ENCODE data around the gene EGFR.

The EGFR gene

DNA sequence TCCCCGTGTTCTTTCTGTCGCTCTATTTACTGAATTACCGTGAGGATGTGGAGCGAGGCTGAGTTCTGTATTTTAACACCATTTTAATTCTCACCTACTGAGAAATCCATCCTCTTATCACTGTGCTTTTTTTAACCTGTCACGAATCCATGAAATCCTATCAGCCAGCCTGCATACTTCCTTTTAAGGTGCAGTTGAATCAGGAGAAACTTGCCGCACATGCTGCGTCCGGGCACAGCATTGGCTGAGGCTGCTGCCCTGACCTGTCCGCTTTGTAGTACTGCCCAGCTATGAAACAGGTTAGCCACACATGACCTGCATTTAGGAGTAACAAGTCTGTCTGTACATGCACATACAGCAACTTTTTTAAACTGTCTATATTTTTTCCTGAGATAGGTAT is 82.5 kb downstream of the EGFR start:
- Histone ChIP-seq H2AFZ (ENCODE audit: low read depth, low read length) (no peak overlapping the region), H3K27me3 (ENCODE audit: insufficient read depth, low read length) (no peaks in the 10 kb centered on the region), H3K9me3 (ENCODE audit: low read length) (no peaks in the 10 kb centered on the region), H3K4me3 (ENCODE audit: low read length) (no peak overlapping the region), H3K4me1 (ENCODE audit: insufficient read depth, low read length) (peaks cover 6% of the 10 kb centered on the region), H3K36me3 (ENCODE audit: insufficient read depth, low read length) (no peaks in the 10 kb centered on the region)

DNA sequence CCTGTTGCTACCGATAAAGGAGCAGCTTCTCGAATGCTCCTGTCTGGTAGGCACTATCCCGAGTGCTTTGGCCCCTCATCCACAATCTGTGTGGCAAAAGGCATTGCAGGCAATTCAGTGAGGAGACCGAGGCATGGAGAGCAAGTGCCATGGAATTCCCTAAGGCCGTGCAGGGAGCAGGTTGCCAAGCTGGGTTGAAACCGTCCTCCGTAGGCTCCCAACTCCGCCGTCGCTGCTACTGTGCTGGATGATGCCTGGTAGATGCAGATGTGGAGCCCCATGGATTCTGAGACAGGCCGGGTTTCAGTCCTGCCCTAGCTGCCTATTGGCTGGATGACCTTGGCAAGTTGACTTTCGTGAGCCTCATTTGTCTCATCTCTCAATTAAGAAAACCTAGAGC is 85.3 kb downstream of the EGFR start:
- Histone ChIP-seq H3K36me3 (ENCODE audit: insufficient read depth, low read length) (no peaks in the 10 kb centered on the region), H3K4me3 (ENCODE audit: low read length) (no peak overlapping the region), H3K4me1 (ENCODE audit: insufficient read depth, low read length) (peaks cover 20% of the 10 kb centered on the region), H2AFZ (ENCODE audit: low read depth, low read length) (no peak overlapping the region), H3K9me3 (ENCODE audit: low read length) (no peaks in the 10 kb centered on the region), H3K27me3 (ENCODE audit: insufficient read depth, low read length) (no peaks in the 10 kb centered on the region)

DNA sequence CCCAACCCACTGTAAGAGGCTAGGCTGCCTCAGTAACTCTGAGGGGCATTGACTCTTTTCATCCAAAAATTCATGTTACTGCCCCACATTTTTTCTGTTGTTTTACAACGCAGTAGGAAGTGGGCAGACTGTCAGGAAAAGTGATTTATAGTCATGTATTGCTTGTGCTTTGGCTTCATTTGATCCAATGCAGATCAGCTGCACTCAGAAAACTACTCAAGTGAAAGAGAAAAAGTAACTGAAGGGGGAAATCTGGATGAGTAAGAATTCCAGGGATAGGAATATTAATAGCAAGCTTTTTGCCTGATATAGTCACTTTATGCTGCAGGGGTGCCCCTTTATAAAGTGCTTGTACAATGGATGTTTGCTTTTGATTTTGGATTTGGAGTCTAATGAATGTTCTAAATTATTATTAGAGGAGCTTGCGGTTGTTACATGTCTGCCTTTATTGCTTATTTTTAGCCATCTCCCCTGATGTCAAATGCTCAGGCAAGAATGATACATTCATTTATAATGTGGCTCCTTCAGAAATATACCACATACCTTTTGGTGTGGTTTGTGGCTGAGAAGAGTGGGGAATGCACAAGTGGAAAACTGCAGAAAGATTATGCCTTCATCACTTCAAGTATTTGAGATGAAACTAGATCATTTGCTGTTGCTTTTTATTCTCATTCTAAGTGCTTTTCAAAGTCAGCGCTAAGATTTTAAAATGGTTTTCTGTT is 86.1 kb downstream of the EGFR start:
- Histone ChIP-seq H3K27me3 (ENCODE audit: insufficient read depth, low read length) (no peaks in the 10 kb centered on the region), H2AFZ (ENCODE audit: low read depth, low read length) (no peak overlapping the region), H3K4me1 (ENCODE audit: insufficient read depth, low read length) (peaks cover 21% of the 10 kb centered on the region), H3K36me3 (ENCODE audit: insufficient read depth, low read length) (no peaks in the 10 kb centered on the region), H3K9me3 (ENCODE audit: low read length) (no peaks in the 10 kb centered on the region), H3K4me3 (ENCODE audit: low read length) (no peak overlapping the region)

DNA sequence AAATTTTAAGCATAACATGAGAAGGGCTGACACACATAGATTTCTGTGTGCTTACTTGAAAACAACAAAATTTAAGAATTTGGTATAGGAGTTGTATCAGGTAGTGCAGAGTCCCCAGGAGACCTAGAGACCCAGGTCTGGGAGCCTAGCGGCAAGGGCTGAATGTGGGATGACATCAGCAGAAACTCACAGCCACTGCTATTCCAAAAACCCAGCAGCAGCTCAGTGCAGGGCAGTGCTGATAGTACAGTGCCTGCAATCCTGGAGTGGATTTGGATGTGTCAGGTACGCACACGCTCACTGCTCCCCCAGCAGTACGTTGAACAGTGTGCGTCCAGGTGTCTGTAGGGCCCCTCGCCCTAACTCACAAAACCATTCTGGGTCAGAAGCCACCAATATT is 87.1 kb downstream of the EGFR start:
- Histone ChIP-seq H3K4me3 (ENCODE audit: low read length) (no peak overlapping the region), H3K4me1 (ENCODE audit: insufficient read depth, low read length) (peaks cover 31% of the 10 kb centered on the region)

DNA sequence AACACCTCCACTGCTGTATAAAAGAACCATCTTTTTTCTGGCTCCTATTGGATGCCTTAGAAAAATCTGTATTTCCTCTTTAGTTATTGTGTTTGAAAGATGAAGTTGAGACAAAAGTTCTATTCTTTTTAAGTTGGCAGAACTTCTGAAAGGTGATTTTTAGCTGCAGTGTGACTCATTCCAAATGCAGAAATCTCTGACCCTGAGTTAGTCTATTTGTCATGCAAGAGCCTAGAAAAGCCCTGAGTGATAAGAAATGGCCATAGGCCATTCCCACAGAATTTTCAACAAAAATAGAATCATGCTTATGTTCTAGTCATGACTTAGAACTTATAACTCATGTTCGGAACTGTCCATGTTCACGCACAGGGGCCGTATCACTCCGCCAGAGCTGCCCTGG is 89.1 kb downstream of the EGFR start:
- no peaks in the 10 kb centered on the region for H3K36me3 ChIP-seq (ENCODE audit: insufficient read depth, low read length)

More for the DNA sequence above, 87.1 kb downstream of the EGFR start:
- Histone ChIP-seq H3K9me3 (ENCODE audit: low read length) (no peaks in the 10 kb centered on the region), H2AFZ (ENCODE audit: low read depth, low read length) (no peak overlapping the region), H3K27me3 (ENCODE audit: insufficient read depth, low read length) (no peaks in the 10 kb centered on the region), H3K36me3 (ENCODE audit: insufficient read depth, low read length) (no peaks in the 10 kb centered on the region)

DNA sequence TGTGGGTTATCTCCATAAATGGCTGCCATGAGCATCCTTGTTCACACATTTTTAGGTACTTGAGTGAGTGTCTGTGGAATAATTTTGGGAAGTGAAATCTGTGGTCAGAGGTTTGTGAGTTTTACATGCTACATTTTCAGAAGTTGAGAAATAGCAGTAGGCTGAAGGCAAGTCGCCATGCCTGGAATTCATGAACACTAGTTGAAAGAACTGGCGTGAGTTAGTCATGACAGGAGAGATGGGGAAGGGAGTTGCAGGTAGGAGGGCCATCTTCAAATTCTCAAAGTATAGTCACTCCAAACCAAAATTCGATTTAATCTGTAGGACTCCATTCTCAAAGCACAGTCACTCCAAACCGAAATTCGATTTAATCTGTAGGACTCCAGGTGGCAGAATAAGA is 89.6 kb downstream of the EGFR start:
- Histone ChIP-seq H2AFZ (ENCODE audit: low read depth, low read length) (no peak overlapping the region), H3K9me3 (ENCODE audit: low read length) (no peaks in the 10 kb centered on the region), H3K27me3 (ENCODE audit: insufficient read depth, low read length) (no peaks in the 10 kb centered on the region), H3K4me3 (ENCODE audit: low read length) (no peak overlapping the region), H3K36me3 (ENCODE audit: insufficient read depth, low read length) (no peaks in the 10 kb centered on the region), H3K4me1 (ENCODE audit: insufficient read depth, low read length) (peaks cover 33% of the 10 kb centered on the region)

More for the DNA sequence above, 89.1 kb downstream of the EGFR start:
- H3K4me1 ChIP-seq (ENCODE audit: insufficient read depth, low read length) = peaks cover 33% of the 10 kb centered on the region
- H3K27me3 ChIP-seq (ENCODE audit: insufficient read depth, low read length) = no peaks in the 10 kb centered on the region
- H3K9me3 ChIP-seq (ENCODE audit: low read length) = no peaks in the 10 kb centered on the region
- no peak overlapping the region for H2AFZ ChIP-seq (ENCODE audit: low read depth, low read length)
- H3K4me3 ChIP-seq (ENCODE audit: low read length) = no peak overlapping the region

DNA sequence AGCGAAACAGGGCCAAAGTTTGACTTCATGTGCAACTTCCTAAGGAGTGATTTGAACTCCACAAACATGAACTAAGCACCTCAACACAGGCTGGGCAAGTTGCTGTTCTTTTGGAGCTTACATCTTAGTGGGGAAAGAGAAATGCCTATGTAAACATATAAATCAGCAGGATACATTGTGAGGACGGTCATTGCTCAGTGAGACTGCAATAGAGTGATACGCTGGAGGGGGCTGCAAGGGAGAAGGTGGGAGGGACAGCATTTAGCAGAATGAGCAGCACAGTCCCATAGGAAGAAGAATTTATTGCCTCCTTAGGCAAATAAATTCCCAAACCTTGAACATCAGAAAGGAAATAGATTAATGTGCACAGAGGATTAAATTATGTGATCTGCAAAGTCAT is 90.0 kb downstream of the EGFR start:
- Histone ChIP-seq H3K27me3 (ENCODE audit: insufficient read depth, low read length) (no peaks in the 10 kb centered on the region), H3K4me3 (ENCODE audit: low read length) (no peak overlapping the region), H3K36me3 (ENCODE audit: insufficient read depth, low read length) (no peaks in the 10 kb centered on the region), H3K9me3 (ENCODE audit: low read length) (no peaks in the 10 kb centered on the region), H2AFZ (ENCODE audit: low read depth, low read length) (no peak overlapping the region), H3K4me1 (ENCODE audit: insufficient read depth, low read length) (peaks cover 33% of the 10 kb centered on the region)

DNA sequence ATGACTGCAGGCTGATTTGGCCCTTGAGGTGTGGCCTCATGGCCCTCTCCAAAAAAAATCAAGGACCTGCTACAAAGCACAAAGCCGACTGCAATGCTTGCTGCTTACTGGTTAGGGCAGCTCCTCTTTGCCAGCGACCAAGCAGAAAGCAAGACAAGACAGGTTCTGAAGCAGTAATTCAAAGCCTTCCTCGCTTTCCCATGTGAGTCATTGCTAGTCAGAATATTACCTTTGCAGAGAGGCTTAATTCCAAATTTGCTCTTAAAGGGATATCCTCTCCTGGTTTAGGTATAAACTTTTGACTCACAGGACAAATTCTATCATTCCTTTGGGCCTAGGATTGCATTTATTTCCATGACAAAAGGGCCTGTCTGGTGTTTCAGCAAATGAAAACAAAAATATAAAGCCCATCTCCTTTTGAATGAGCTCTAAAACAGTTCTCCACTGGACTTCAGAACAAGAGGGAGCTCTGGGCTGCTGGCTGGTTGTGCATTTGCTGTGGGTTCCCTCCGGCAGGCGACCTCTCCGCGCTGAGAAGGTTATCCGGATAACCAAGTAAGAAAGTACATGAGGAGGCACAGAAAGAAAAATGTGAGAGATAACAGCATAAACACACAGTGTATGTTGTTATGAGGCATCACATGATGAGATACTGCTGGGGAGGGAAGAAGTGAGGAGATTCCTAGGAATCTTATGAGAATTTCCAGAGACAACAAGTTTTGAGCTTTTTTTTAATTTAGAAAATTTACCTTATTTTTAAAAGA is 90.8 kb downstream of the EGFR start:
- no peaks in the 10 kb centered on the region for H3K27me3 ChIP-seq (ENCODE audit: insufficient read depth, low read length)
- H3K4me3 ChIP-seq (ENCODE audit: low read length) = no peak overlapping the region
- no peak overlapping the region for H2AFZ ChIP-seq (ENCODE audit: low read depth, low read length)
- H3K36me3 ChIP-seq (ENCODE audit: insufficient read depth, low read length) = no peaks in the 10 kb centered on the region
- H3K9me3 ChIP-seq (ENCODE audit: low read length) = no peaks in the 10 kb centered on the region
- peaks cover 33% of the 10 kb centered on the region for H3K4me1 ChIP-seq (ENCODE audit: insufficient read depth, low read length)

DNA sequence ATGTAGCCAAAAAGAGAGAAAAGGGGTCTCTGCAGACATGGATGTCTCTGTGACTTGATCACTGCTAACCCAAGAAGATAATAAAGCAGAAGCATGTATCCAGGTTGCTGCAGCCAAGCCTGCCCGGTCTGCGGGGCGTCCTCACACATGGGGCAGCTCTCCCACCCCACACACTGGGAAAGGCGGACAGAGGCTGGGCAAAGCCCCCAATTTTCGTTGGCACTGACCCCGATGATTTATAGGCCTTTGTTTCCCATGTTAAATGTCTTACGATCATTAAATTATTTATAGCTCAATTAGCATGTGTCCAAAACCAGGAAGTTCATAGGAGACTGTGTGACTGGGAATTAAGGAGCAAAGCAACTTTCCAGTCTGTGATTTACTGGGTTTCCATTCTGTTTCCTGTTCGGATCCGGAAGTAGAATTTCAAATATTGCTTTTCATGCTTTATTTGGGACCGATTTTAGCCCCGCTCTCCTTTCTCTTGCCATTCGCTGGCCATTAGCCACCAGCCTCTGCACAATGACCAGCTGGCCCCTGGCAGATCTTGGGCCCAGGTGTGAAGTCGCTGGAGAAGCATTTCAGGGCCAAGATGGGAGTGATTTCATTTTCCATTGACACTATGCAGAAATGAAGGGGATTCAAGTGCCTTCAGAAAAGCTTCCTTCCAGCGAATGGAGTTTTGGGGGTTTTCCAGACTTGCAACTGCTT is 91.6 kb downstream of the EGFR start:
- Histone ChIP-seq H2AFZ (ENCODE audit: low read depth, low read length) (no peak overlapping the region), H3K36me3 (ENCODE audit: insufficient read depth, low read length) (no peaks in the 10 kb centered on the region), H3K4me3 (ENCODE audit: low read length) (no peak overlapping the region), H3K9me3 (ENCODE audit: low read length) (no peaks in the 10 kb centered on the region), H3K27me3 (ENCODE audit: insufficient read depth, low read length) (no peaks in the 10 kb centered on the region), H3K4me1 (ENCODE audit: insufficient read depth, low read length) (peaks cover 33% of the 10 kb centered on the region)

DNA sequence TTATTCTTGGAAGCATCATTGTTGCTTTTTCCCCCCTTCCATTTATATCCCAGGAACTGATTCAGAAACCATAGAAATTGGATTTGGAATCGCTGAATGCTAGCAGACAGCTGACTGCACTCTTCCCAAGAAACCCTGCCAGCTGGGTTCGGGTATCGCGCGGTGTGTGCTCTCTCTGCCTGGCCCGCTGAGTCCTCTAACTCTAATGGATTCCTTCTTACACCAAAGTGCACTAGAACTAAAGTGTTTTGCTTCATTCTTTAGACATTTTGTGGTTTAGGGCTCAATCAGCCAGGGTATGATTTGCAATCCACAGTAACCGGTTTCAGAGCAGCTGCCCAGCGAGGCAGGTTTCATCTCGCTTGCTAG is 92.2 kb downstream of the EGFR start:
- no peak overlapping the region for H3K4me3 ChIP-seq (ENCODE audit: low read length)
- H3K9me3 ChIP-seq (ENCODE audit: low read length) = no peaks in the 10 kb centered on the region
- no peaks in the 10 kb centered on the region for H3K36me3 ChIP-seq (ENCODE audit: insufficient read depth, low read length)
- no peaks in the 10 kb centered on the region for H3K27me3 ChIP-seq (ENCODE audit: insufficient read depth, low read length)
- H3K4me1 ChIP-seq (ENCODE audit: insufficient read depth, low read length) = peaks cover 33% of the 10 kb centered on the region
- H2AFZ ChIP-seq (ENCODE audit: low read depth, low read length) = no peak overlapping the region

DNA sequence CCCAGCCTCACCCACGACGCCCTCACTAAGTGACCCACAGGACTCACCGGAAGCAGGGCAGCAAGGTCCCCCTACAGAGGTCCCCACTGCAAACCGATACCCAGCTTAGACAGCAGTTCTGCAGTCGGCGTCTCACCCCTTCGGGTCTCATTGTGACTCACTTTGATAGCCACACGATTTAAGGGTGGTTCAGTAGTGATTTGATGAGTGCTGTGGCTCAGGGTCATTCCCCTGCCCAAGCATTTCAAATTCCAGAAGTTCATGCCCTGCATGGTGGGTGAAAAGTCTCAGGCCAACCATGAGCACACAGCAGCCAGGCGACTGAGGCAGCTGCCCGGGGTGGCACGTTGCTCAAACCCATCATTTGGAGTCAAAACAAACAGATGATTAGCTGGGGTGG is 93.2 kb downstream of the EGFR start:
- Histone ChIP-seq H3K4me1 (ENCODE audit: insufficient read depth, low read length) (peaks cover 33% of the 10 kb centered on the region), H3K4me3 (ENCODE audit: low read length) (no peak overlapping the region), H2AFZ (ENCODE audit: low read depth, low read length) (no peak overlapping the region), H3K27me3 (ENCODE audit: insufficient read depth, low read length) (no peaks in the 10 kb centered on the region), H3K9me3 (ENCODE audit: low read length) (no peaks in the 10 kb centered on the region), H3K36me3 (ENCODE audit: insufficient read depth, low read length) (no peaks in the 10 kb centered on the region)

DNA sequence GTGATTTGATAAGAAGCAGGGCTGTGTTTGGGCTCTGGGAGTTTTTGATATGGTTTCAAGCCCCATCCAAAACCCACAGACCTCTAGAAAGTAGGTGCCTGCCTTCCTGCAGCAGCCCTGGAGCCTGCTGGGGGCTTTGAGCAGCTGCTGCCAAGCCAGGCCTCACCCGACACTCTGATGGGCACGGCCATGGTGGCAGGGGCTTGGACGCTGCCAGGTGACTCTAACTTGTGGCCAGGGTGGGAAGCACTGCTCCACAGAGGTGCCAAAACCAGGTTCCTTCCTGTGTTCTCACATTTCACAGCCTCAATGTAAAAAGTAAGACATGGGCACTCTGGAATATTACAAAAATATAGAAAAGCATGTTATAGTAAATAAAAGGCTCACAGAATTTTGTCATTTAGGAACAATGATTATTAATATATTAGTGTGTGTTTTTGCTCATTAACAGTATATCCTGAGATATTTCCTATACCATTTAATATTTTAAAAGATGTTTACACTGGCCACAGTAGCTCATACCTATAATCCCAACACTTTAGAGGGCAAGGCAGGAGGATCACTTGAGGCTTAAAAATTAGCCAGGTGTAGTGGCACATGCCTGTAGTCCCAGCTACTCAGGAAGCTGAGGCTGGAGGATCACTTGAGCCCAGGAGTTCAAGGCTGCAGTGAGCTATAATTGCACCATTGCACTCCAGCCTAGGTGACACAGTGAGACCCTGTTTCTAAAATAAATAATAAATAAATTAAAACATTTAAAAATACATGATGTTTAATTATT is 95.1 kb downstream of the EGFR start:
- Histone ChIP-seq H2AFZ (ENCODE audit: low read depth, low read length) (no peak overlapping the region), H3K27me3 (ENCODE audit: insufficient read depth, low read length) (no peaks in the 10 kb centered on the region), H3K9me3 (ENCODE audit: low read length) (no peaks in the 10 kb centered on the region), H3K4me3 (ENCODE audit: low read length) (no peak overlapping the region), H3K36me3 (ENCODE audit: insufficient read depth, low read length) (no peaks in the 10 kb centered on the region), H3K4me1 (ENCODE audit: insufficient read depth, low read length) (peaks cover 20% of the 10 kb centered on the region)

DNA sequence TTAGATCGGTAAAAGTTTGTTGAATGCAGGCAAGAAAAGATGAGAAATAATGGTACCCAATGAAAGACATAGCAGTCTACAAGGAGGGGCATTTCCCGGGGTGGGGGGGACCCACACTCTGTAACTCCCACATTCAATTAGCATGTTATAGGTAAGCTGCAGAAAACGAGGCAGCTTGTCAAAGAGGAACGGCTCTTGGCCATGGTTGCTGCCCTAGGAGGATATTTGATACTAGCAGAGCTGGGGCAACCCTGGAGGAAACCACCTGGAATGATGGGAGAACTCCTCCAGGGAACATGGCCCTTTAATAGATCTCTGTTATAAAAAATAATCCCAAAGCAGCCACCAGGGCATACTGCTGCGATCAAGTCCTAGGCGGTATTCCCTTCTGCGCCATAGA is 98.5 kb downstream of the EGFR start:
- Histone ChIP-seq H3K36me3 (ENCODE audit: insufficient read depth, low read length) (no peaks in the 10 kb centered on the region), H3K27me3 (ENCODE audit: insufficient read depth, low read length) (no peaks in the 10 kb centered on the region), H2AFZ (ENCODE audit: low read depth, low read length) (no peak overlapping the region), H3K9me3 (ENCODE audit: low read length) (no peaks in the 10 kb centered on the region), H3K4me3 (ENCODE audit: low read length) (no peak overlapping the region), H3K4me1 (ENCODE audit: insufficient read depth, low read length) (no peaks in the 10 kb centered on the region)

All from neuron (in vitro differentiated cells).